GM19043 (cell line): ENCODE data around the gene MRPL28.
"Not testable (repeated sequence)": the region's sequence is repeated elsewhere in the genome, so short reads cannot be mapped to it uniquely, and the experiment has no call there.

Experiments used
- ATAC-seq: cut with Tn5 transposase; IDR thresholded peaks from one replicate; pipeline ENCODE4 v1.9.1; 2021; ENCODE audit warnings: low read depth; ENCODE audit not compliant: unreplicated experiment

MRPL28 gene

GRCh38 chr16:361341-361871 lies 8.9 kb downstream of the MRPL28 start:
- no peak for ATAC-seq

GRCh38 chr16:360698-361336 lies 9.5 kb downstream of the MRPL28 start:
- ATAC-seq: no peak

- no peak for ATAC-seq
Measured at GRCh38 chr16:359871-360697, 10.3 kb downstream of the MRPL28 start.

GRCh38 chr16:359067-359763 lies 11.1 kb downstream of the MRPL28 start:
- ATAC-seq: no peak

- ATAC-seq: no peak
Measured at GRCh38 chr16:356741-357140, 13.6 kb downstream of the MRPL28 start.

- ATAC-seq: no peak
Measured at GRCh38 chr16:354971-355461, 15.3 kb downstream of the MRPL28 start.

GRCh38 chr16:354291-354881 lies 16.0 kb downstream of the MRPL28 start:
- no peak for ATAC-seq

GRCh38 chr16:353404-354290 lies 16.7 kb downstream of the MRPL28 start:
- no peak for ATAC-seq

GRCh38 chr16:352547-353403 lies 17.6 kb downstream of the MRPL28 start, which contains the start of gene AXIN1:
Gene AXIN1 (minus strand): TSS chr16:352723. CDS start chr16:347025, 5,698 bp downstream.
- ATAC-seq: peak; percentile 46

GRCh38 chr16:351804-352520 lies 18.4 kb downstream of the MRPL28 start:
- no peak for ATAC-seq

- no peak for ATAC-seq
Measured at GRCh38 chr16:350203-350602, 20.1 kb downstream of the MRPL28 start.

- ATAC-seq: peak; percentile 37
Measured at GRCh38 chr16:349211-349610, 21.1 kb downstream of the MRPL28 start.

- not testable (repeated sequence) for ATAC-seq
Measured at GRCh38 chr16:348495-348894, 21.8 kb downstream of the MRPL28 start.

GRCh38 chr16:347203-347602 lies 23.1 kb downstream of the MRPL28 start:
- ATAC-seq: no peak

GRCh38 chr16:346587-346986 lies 23.8 kb downstream of the MRPL28 start:
- no peak for ATAC-seq

- no peak for ATAC-seq
Measured at GRCh38 chr16:345772-346171, 24.6 kb downstream of the MRPL28 start.

GRCh38 chr16:342455-343213 lies 27.7 kb downstream of the MRPL28 start:
- no peak for ATAC-seq
